ENCODE results near the gene KMT2A. TPM values are rescaled to one million over a fixed set of nuclear protein-coding genes. Genes with fewer than 3 reads are reported as not detected.

Gene KMT2A
- total and polyA plus RNA-seq, 10 of the 15 experiments (the other 5 are each of a cell fraction or from before 2014, with no cell fraction given), result 6.1 to 56.9 (median 25.4) TPM

DNA sequence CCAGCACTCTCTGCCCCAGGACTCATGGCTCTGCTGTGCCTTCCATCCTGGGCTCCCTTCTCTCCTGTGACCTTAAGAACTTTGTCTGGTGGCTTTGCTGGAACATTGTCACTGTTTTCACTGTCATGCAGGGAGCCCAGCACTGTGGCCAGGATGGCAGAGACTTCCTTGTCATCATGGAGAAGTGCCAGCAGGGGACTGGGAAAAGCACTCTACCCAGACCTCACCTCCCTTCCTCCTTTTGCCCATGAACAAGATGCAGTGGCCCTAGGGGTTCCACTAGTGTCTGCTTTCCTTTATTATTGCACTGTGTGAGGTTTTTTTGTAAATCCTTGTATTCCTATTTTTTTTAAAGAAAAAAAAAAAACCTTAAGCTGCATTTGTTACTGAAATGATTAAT lies 88.1 kb downstream of the KMT2A start (continued):
- no peak for TF ChIP-seq HSF1 (IDR thresholded peaks at IDR 0.05; ENCODE audit: low read depth, low read length)

GRCh38 chr11:118524757-118525470 lies 88.6 kb downstream of the KMT2A start:
- ChIA-PET CTCF (interaction anchor here (0.6 to 0.9 kb wide), 2 partner anchors 19 to 23 kb away, joined by 3 read pairs; no protein-coding TSS in a partner anchor), SMC1A (ENCODE audit: uncharacterized antibody, unreplicated experiment) (interaction anchor here (0.6 to 0.9 kb wide), 2 partner anchors 12 to 646 kb away, joined by 3 to 5 read pairs; no protein-coding TSS in a partner anchor), POLR2A (interaction anchor here (0.6 to 1.0 kb wide), 4 partner anchors 62 to 1136 kb away, joined by 3 to 5 read pairs (median 3); partner anchors contain the start of gene ATP5MG), RAD21 (ENCODE audit: unreplicated experiment) (interaction anchor here (0.6 kb wide), 1 partner anchor 118 kb away, joined by 3 read pairs; no protein-coding TSS in a partner anchor)
- Histone ChIP-seq H4K20me1 (ENCODE audit: control insufficient read depth, insufficient read depth) (no peaks in the 10 kb centered on the region; the same call in 1 of the 2 replicates), H3K79me2 (ENCODE audit: control insufficient read depth, insufficient read depth, low read length) (no peaks in the 10 kb centered on the region), H3K36me3 (ENCODE audit: control insufficient read depth in 2 of 2, insufficient read depth in 2 of 2, low read length in 1 of 2) (peaks cover 18 to 26% of the 10 kb centered on the region in 2 experiments), H2AFZ (ENCODE audit: control insufficient read depth, low read depth, low read length) (no peak overlapping the region), H3K4me1 (ENCODE audit: control insufficient read depth, insufficient read depth, low read length) (0 out of 2 replicates have a peak, but pooled peaks cover 3% of the 10 kb centered on the region), H3K27ac (ENCODE audit: control insufficient read depth, insufficient read depth) (no peak overlapping the region), H3K27me3 (replicated peaks in 1 of 2; ENCODE audit: control insufficient read depth in 2 of 2, insufficient read depth in 2 of 2, low read length in 1 of 2) (no peaks in the 10 kb centered on the region), H3K4me2 (ENCODE audit: control insufficient read depth, insufficient read depth) (no peak overlapping the region), H3K4me3 (no peak overlapping the region), H3K9ac (ENCODE audit: control insufficient read depth, insufficient read depth, low read length) (no peak overlapping the region), H3K9me3 (replicated peaks; ENCODE audit: control insufficient read depth, insufficient read depth, low read length) (no peaks in the 10 kb centered on the region)
- 86% methylated on average over 6 of the region's 6 CpGs for WGBS (ENCODE audit: insufficient coverage, insufficient replicate concordance, low lambda C conversion rate, missing lambda C conversion rate)
- no peak for ATAC-seq
- DNase-seq (ENCODE audit: low read depth, low spot score), result no peak
- no peak for FAIRE-seq
- in situ Hi-C loops (cut with MboI) (no loop called here), intact Hi-C loops (cut with micrococcal nuclease; ENCODE audit: unreplicated experiment) (no loop called here)
- no TSS peak for BruUV-seq (replicated peaks)
- no peak for TF ChIP-seq DPF2 (IDR thresholded peaks at IDR 0.05)
